ENCODE measurements around the gene B3GNT7. TPM values are rescaled to one million over a fixed set of nuclear protein-coding genes. Genes with fewer than 3 reads are reported as not detected.

The B3GNT7 gene
- total RNA-seq, 2 experiments from 2014 or later: 7.8 to 8.7 TPM

GRCh38 chr2:231371430-231372054 is 24.0 kb upstream of the B3GNT7 start:
- Histone ChIP-seq H3K4me1 (ENCODE audit: insufficient read depth, low read length, poor library complexity, severe bottlenecking) (no peaks in the 10 kb centered on the region), H3K79me2 (ENCODE audit: insufficient read depth, low read depth, low read length) (no peaks in the 10 kb centered on the region), H3K4me2 (ENCODE audit: low read length) (no peak overlapping the region), H3K4me3 (ENCODE audit: low read depth, low read length, poor library complexity, severe bottlenecking) (no peak overlapping the region), H3K9me3 (ENCODE audit: low read length) (no peaks in the 10 kb centered on the region), H2AFZ (ENCODE audit: low read length) (no peak overlapping the region), H3K27ac (ENCODE audit: low read depth, low read length, poor library complexity, severe bottlenecking) (no peak overlapping the region), H4K20me1 (ENCODE audit: insufficient read depth, low read length) (no peaks in the 10 kb centered on the region), H3K36me3 (ENCODE audit: insufficient read depth, low read length) (no peaks in the 10 kb centered on the region), H3K9me2 (ENCODE audit: insufficient read depth, low read length) (no peaks in the 10 kb centered on the region)
- no peak for DNase-seq (ENCODE audit: low spot score)
- no peak for TF ChIP-seq EZH2phosphoT487 (IDR thresholded peaks at IDR 0.05; ENCODE audit: borderline replicate concordance, low read depth, low read length)
- TF ChIP-seq CTCF (conservative IDR thresholded peaks at IDR 0.05; ENCODE audit: low read length): no peak
- no TSS peak for BruUV-seq (replicated peaks)
- intact Hi-C loops (cut with micrococcal nuclease; ENCODE audit: unreplicated experiment): no loop called here
- CTCF ChIA-PET (ENCODE audit: unreplicated experiment): no interaction called here
- POLR2A ChIA-PET: no interaction called here

GRCh38 chr2:231372326-231372725 is 23.2 kb upstream of the B3GNT7 start:
- no TSS peak for BruUV-seq (replicated peaks)
- no peak for TF ChIP-seq CTCF (conservative IDR thresholded peaks at IDR 0.05; ENCODE audit: low read length)
- TF ChIP-seq EZH2phosphoT487 (IDR thresholded peaks at IDR 0.05; ENCODE audit: borderline replicate concordance, low read depth, low read length): no peak
- POLR2A ChIA-PET: no interaction called here

GRCh38 chr2:231373184-231373583 is 22.3 kb upstream of the B3GNT7 start:
- Histone ChIP-seq H3K27ac (ENCODE audit: low read depth, low read length, poor library complexity, severe bottlenecking) (no peak overlapping the region), H3K36me3 (ENCODE audit: insufficient read depth, low read length) (no peaks in the 10 kb centered on the region), H3K9me3 (ENCODE audit: low read length) (no peaks in the 10 kb centered on the region), H2AFZ (ENCODE audit: low read length) (no peak overlapping the region), H3K4me3 (ENCODE audit: low read depth, low read length, poor library complexity, severe bottlenecking) (no peak overlapping the region), H3K4me1 (ENCODE audit: insufficient read depth, low read length, poor library complexity, severe bottlenecking) (no peaks in the 10 kb centered on the region), H3K79me2 (ENCODE audit: insufficient read depth, low read depth, low read length) (no peaks in the 10 kb centered on the region), H3K4me2 (ENCODE audit: low read length) (no peak overlapping the region), H4K20me1 (ENCODE audit: insufficient read depth, low read length) (no peaks in the 10 kb centered on the region), H3K9me2 (ENCODE audit: insufficient read depth, low read length) (no peaks in the 10 kb centered on the region)
- intact Hi-C loops (cut with micrococcal nuclease; ENCODE audit: unreplicated experiment): no loop called here
- no peak for DNase-seq (ENCODE audit: low spot score)
- CTCF ChIA-PET (ENCODE audit: unreplicated experiment): interaction anchor here (0.5 to 1.2 kb wide), 2 partner anchors 12 to 23 kb away, joined by 3 read pairs; partner anchors contain the start of gene B3GNT7
- TF ChIP-seq EZH2phosphoT487 (IDR thresholded peaks at IDR 0.05; ENCODE audit: borderline replicate concordance, low read depth, low read length): no peak
- no peak for TF ChIP-seq CTCF (conservative IDR thresholded peaks at IDR 0.05; ENCODE audit: low read length)
- BruUV-seq (replicated peaks): no TSS peak
- POLR2A ChIA-PET: no interaction called here

More at GRCh38 chr2:231372326-231372725, 23.2 kb upstream of the B3GNT7 start:
- Histone ChIP-seq H3K4me1 (ENCODE audit: insufficient read depth, low read length, poor library complexity, severe bottlenecking) (no peaks in the 10 kb centered on the region), H3K9me3 (ENCODE audit: low read length) (no peaks in the 10 kb centered on the region), H3K27ac (ENCODE audit: low read depth, low read length, poor library complexity, severe bottlenecking) (no peak overlapping the region), H3K4me3 (ENCODE audit: low read depth, low read length, poor library complexity, severe bottlenecking) (no peak overlapping the region), H3K9me2 (ENCODE audit: insufficient read depth, low read length) (no peaks in the 10 kb centered on the region), H4K20me1 (ENCODE audit: insufficient read depth, low read length) (no peaks in the 10 kb centered on the region), H2AFZ (ENCODE audit: low read length) (no peak overlapping the region), H3K4me2 (ENCODE audit: low read length) (no peak overlapping the region), H3K36me3 (ENCODE audit: insufficient read depth, low read length) (no peaks in the 10 kb centered on the region), H3K79me2 (ENCODE audit: insufficient read depth, low read depth, low read length) (no peaks in the 10 kb centered on the region)
- intact Hi-C loops (cut with micrococcal nuclease; ENCODE audit: unreplicated experiment): no loop called here
- DNase-seq (ENCODE audit: low spot score): no peak
- CTCF ChIA-PET (ENCODE audit: unreplicated experiment): no interaction called here
